HG03571 (cell line): ENCODE measurements around the gene TEKTIP1.
"Not testable (repeated sequence)": the region's sequence is repeated elsewhere in the genome, so short reads cannot be mapped to it uniquely, and the experiment has no call there.

Source experiments
- ATAC-seq: cut with Tn5 transposase; IDR thresholded peaks from one replicate; pipeline ENCODE4 v1.9.1; 2021; ENCODE audit not compliant: unreplicated experiment

TEKTIP1 gene

DNA sequence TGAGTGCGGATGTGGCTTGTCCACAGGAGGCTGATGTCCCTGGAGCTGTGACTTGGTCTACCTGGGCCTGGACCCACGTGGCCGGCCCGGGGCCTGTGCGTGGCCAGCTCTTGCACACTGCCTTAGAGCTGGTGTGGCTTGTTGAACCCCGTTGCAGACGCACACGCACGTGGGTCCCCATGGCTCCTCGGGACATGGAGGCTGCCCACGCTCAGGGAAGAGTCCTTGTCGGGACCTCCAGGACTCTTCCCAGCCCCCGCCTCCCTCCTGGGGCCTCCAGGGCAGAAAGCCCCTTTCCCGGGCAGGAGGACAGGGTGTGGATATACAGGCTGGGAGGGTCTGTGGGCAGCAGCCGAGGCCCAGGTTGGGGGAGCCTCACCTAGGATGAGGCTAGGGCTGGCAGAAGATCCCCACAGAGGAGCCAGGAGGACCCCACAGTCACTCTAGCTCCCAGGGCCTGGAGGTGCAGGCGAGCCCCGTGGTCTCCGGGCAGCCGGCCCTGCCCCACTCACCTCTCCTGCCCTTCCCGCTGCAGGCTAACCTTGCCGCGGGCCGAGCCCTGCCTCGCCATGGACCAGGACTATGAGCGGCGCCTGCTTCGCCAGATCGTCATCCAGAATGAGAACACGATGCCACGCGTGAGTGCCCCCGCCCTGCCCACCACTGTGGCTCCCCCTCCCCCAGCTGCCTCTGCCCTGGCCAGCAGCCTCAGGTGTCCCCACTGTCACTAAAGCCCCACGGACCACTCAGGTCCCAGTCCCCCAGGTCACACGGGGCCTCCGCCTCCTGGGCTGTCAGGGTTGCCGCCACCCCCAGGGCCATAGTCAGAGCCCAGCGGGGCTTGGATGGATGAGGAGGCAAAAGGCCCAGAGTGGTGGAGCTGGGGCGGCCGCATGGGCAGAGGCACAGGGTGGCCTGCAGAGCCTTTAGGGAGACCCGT is 16.3 kb upstream of the TEKTIP1 start:
- ATAC-seq: no peak

DNA sequence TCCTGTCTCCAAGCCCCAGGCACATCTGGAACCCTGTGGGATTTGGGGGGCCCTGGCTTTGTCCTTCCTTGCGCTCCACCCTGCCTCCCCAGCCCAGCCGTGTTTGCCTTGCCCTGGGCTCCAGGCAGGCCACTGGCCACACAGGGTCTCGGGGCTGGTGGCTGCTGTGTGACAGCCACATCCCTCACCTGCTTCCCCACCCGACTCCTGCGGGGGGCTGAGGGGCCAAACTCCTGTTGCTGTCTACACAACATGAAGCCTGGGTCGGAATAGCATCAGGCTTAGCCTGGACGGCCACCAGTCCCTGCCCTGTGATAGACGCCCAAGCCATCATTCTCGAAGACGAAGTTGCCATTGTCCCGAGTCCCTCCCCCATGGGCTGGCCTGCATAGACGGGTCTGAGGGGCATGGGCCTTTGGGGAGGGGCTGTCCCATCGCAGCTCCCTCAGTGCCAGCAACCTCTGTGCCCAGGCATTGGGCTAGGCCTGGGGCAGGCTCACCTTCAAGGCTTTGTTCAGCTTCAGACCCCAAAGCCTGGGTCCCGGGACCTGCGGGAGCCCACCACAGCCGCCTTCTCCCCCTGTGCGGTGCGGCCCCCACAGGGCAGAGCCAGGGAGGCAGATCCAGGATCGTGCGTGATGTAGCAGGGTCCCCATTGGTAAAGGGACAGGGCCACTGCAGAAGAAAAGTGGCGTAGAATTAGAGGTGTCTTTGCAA is 15.5 kb upstream of the TEKTIP1 start:
- no peak for ATAC-seq

DNA sequence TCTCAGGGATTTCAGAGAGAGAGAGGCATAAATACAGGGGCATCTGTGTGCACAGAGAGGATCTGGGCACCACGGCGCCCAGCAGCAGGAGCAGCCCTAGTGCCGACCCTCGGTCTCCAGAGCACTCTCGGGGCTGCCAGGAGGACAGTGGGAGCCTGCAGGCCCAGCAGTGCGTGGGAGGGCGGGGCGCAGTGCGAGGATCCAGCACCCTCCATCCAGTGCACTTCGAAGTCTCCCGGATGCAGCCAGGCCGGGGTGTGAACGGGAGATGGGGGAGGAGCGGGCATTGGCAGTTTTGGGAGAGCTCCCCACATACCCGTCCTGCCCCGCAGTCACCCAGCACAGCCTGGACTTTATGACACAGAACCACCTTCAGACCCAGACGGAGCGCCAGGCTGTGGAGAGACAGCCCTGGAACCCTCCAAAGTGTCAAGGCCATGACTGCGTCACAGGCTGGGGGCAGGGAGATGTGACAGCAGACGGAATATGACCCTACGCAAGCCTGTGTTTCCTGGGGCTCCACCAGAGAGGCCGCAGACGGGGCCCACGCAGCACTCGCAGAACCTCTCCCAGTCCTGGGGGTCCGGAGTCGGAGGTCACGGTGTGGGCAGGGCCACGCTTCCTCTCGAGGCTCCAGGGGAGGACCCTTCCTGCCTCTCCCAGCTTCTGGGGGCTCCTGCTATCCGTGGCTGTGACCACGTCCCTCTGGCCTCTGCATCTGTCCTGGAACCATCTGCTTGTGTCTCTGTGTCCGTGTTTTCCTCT is 14.7 kb upstream of the TEKTIP1 start:
- no peak for ATAC-seq

DNA sequence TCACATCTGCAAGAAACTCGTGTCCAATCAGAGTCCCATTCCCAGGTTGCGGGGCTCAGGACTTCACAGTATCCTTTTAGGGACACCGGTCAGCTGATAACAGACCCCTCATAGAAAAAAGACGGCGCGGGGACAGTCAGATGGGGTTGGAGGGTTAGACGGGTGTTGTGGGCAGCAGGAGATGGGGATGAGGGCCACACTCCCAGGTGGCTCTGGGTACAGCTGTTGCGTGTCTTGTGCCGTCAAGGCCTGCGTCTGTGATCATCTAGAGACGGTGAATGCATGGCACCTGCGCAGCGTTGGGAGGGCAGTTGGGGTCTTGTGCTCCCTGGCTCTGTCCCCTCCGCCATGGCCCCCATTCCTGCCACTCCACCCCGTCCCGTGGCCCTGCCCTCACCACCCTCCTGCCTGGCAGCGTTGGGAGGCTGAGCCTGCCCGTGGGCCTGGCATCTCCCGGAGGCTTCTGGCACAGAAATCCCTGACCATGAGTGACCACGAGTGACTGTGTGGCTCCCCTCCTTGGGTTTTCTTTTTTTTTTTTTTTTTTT is 14.0 kb upstream of the TEKTIP1 start:
- ATAC-seq: no peak

DNA sequence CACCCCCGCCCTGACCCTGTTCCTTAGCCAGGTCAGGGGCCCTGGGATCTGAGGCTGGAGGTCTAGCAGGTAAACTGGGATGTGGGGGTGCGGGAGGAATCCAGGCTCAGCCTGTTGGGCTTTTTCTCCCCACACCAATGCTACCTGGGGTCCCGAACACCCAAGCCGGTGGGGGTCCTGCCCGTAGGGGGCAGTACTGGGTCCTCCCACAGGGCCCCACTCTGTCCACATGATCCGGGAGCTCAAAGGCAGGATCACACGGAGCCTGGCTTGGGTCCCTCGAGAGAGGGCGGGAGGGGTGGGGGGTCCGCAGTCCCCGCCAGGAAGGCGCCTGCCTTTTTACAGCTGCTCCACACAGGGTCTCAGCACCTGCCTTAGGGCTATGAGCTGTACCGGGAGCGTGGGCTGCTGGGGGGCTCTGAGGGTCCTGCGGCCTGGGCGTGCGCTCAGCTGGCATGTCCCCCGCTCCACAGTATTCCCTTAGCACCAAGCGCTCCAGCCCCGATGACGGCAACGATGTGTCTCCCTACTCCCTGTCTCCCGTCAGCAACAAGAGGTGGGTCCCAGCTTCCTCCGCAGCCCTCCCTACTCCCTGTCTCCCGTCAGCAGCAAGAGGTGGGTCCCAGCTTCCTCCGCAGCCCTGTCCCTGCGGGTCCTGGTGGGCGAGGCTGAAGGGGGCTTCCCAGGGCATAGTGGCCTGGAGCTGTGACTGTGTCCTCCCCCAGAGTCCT is 12.3 kb upstream of the TEKTIP1 start:
- ATAC-seq: no peak

DNA sequence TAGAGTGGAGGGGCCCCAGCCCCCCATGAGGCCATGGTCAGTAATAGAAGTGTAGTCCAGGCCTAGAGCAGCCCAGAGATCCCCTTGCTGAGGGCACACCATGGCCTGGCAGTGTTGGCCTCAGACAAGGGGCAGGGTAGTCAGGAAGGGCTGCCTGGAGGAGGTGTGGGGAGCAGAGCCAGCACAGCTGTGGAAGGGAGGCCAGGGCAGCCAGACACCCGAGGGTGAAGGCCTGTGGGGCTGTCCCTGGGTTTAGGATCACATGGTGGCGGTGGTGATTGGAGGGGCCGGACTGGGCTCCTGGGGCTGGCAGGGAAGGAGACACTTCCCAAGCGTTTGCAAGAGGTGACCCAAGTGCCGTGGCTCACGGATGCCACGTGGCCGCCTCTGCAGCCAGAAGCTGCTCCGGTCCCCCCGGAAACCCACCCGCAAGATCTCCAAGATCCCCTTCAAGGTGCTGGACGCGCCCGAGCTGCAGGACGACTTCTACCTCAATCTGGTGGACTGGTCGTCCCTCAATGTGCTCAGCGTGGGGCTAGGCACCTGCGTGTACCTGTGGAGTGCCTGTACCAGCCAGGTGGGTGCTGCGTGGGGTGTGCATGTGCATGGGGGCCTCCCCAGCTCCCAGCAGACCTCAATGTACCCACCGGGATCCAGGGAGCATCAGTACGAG is 11.6 kb upstream of the TEKTIP1 start:
- no peak for ATAC-seq

DNA sequence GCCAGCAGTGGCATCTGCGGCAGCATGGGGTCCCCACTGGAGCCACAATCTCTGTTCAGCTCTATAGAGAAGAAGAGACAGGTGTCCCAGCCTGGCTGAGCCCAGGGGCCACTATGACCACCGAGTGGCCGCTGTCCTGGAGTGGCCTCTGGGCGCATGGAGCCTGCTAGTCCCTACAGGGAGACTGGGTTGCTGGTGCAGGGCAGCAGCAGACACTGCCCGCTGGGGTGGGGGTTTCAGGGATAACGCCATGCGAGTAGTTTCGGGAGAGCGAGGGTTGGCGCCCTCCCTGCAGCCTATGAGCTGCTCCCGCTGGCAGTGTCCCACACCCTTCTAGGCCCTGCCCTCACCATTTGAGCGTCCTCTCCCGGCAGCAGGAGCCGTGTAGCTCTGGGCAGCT is 10.9 kb upstream of the TEKTIP1 start:
- no peak for ATAC-seq

DNA sequence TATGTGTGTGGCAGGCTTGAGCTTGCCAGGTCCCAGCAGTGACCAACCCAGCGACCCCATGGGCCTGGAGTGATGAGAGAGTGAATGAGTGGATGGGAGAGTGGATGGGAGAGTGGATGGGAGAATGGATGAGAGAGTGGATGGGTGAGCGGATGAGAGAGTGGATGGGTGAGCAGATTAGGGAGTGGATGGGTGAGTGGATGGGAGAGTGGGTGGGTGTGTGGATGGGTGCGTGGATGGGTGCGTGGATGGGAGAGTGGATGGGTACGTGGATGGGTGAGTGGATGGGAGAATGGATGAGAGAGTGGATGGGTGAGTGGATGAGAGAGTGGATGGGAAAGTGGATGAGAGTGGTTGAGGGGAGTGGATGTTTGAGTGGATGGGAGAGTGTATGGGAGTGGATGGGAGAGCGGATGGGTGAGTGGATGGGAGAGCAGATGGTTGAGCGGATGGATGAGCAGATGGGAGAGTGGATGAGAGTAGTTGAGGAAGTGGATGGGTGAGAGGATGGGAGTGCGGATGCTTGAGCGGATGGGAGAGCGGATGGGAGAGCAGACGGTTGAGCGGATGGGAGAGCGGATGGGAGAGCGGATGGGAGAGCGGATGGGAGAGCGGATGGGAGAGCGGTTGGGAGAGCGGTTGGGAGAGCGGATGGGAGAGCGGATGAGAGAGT is 10.3 kb upstream of the TEKTIP1 start:
- ATAC-seq: no peak

DNA sequence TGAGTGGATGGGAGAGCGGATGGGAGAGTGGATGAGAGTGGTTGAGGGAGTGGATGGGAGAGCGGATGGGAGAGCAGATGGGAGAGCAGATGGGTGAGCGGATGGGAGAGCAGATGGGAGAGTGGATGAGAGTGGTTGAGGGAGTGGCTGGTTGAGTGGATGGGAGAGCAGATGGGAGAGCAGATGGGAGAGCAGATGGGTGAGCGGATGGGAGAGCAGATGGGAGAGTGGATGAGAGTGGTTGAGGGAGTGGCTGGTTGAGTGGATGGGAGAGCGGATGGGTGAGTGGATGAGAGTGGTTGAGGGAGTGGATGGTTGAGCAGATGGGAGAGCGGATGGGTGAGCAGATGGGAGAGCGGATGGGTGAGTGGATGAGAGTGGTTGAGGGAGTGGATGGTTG is 9.7 kb upstream of the TEKTIP1 start:
- ATAC-seq: not testable (repeated sequence)

DNA sequence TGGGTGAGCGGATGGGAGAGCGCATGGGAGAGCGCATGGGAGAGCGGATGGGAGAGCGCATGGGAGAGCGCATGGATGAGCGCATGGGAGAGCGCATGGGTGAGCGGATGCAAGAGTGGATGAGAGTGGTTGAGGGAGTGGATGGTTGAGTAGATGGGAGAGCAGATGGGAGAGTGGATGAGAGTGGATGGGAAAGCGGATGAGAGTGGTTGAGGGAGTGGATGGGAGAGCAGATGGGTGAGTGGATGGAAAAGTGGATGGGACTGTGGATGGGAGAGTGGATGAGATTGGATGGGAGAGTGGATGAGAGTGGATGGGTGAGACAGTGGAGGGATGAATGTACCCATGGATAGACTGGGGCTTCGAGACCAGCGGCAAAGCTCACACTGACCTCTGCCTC is 8.6 kb upstream of the TEKTIP1 start:
- ATAC-seq: no peak

DNA sequence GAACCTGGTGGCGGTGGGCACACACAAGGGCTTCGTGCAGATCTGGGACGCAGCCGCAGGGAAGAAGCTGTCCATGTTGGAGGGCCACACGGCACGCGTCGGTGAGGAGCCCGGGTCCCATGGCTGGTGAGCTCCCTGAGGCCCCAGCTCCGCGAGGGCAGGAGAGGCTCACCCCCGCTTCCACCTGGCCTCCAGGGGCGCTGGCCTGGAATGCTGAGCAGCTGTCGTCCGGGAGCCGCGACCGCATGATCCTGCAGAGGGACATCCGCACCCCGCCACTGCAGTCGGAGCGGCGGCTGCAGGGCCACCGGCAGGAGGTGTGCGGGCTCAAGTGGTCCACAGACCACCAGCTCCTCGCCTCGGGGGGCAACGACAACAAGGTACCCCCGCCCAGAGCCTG is 7.3 kb upstream of the TEKTIP1 start:
- no peak for ATAC-seq

DNA sequence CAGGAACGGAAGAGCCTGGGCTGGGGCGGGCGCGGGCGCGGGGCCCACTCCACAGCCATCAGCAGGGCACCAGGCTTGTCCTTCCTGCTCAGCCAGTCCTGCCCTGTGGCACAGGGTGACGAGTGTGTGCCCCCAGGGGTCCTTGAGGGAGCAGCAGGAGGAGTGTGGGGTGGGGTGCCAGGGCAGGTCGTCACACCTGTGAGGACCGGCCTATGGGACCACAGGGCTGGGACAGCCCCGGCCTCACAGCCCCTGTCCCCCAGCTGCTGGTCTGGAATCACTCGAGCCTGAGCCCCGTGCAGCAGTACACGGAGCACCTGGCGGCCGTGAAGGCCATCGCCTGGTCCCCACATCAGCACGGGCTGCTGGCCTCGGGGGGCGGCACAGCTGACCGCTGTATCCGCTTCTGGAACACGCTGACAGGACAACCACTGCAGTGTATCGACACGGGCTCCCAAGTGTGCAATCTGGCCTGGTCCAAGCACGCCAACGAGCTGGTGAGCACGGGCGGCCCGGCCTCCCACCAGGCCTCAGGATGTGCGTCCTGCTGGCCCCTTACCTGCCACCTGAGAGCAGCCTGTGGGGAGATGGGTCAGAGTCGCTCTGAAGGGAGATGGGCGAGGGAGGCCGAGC is 6.7 kb upstream of the TEKTIP1 start:
- no peak for ATAC-seq

DNA sequence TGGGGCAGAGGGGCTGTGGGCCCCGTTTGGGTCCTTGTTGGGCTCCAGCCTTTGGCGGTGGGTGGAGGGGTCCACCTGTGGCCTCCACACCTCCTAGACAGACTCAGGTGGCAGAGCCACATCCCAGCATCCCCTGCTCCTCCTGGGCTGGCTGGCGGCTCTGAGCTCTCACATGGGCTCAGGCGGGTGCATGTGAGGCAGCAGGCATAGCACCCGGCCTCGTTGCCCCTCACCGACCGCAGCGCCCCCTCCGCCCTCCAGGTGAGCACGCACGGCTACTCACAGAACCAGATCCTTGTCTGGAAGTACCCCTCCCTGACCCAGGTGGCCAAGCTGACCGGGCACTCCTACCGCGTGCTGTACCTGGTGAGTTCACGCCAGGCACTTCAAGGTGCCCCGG is 5.9 kb upstream of the TEKTIP1 start:
- no peak for ATAC-seq

DNA sequence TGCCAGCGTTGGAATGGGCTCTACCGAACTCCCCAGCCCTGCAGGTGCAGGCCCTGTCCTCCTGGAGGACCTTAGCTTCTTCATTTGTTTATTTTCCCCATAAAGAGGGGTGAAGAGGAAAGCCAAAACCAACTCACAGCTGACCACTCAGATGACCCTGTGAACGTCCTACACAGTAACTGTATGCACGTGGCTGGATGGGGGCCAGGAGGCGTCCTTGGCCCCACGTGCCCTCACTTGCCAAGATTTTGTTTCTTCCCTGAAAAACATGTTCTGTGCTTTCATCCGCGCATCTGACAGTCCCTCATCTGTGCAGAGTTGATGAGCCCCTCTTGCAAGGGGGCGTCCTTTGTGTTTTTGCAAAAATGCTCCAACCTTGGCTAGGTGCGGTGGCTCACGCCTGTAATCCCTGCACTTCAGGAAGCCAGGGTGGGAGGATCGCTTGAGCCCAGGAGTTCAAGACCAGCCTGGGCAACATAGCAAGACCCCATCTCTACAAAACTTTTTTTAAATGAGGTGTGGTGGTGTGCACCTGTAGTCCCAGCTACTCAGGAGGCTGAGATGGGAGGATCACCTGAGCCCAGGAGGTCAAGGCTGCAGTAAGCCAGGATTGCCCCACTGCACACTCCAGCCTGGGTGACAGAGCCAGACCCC is 5.3 kb upstream of the TEKTIP1 start:
- no peak for ATAC-seq

DNA sequence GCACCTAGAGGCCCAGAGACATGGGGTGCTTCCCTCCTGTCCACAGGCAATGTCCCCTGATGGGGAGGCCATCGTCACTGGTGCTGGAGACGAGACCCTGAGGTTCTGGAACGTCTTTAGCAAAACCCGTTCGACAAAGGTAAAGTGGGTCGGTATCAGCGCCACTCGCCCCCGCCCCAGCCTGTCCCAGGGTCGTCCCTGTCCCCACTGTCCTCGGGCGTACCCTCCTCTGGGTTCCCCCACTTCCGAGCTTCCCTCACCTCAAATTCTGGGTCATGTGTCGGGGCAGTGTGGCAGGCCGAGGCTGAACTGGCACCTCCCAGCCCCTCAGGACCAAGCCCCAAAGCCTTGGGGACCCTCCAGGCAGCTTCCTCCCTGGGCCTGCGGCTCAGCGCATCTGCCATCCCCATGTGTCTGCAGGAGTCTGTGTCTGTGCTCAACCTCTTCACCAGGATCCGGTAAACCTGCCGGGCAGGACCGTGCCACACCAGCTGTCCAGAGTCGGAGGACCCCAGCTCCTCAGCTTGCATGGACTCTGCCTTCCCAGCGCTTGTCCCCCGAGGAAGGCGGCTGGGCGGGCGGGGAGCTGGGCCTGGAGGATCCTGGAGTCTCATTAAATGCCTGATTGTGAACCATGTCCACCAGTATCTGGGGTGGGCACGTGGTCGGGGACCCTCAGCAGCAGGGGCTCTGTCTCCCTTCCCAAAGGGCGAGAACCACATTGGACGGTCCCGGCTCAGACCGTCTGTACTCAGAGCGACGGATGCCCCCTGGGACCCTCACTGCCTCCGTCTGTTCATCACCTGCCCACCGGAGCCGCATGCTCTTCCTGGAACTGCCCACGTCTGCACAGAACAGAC is 4.4 kb upstream of the TEKTIP1 start:
- no peak for ATAC-seq

DNA sequence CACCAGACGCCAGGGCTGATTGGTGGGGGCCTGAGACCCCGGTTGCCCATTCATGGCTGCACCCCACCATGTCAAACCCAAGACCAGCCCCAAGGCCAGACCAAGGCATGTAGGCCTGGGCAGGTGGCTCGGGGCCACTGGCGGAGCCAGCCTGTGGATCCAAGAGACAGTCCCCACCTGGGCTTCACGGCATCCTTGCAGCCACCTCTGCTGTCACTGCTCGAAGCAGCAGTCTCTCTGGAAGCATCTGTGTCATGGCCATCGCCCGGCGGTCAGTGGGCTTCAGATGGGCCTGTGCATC is 3.8 kb upstream of the TEKTIP1 start:
- no peak for ATAC-seq

DNA sequence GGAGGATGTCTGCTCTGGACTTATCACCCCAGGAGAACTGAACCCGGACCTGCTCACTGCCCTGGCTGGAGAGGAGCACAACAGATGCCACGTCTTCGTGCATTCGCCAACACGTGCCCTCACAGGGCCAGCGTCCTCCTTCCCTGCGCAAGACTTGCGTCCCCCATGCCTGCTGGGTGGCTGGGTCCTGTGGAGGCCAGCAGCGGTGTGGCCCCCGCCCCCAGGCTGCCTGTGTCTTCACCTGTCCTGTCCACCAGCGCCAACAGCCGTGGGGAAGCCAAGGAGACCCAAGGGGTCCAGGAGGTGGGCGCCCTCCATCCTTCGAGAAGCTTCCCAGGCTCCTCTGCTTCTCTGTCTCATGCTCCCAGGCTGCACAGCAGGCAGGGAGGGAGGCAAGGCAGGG is 3.4 kb upstream of the TEKTIP1 start:
- no peak for ATAC-seq

DNA sequence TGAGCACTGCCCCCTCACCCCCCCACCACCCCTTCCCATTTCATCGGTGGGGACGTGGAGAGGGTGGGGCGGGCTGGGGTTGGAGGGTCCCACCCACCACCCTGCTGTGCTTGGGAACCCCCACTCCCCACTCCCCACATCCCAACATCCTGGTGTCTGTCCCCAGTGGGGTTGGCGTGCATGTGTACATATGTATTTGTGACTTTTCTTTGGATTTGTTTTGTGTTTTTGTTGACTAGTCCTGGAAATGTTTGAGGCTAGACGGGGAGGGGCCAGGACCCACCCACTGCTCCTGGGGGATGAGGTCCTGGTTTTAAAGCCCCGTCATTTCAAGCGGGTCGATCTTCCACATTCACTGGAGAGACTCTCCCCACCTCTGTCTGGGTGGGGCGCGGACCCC is 3.0 kb upstream of the TEKTIP1 start:
- ATAC-seq: no peak
